ENCODE measurements around the gene FASTKD3.

Gene FASTKD3

GRCh38 chr5:7856855-7857254 lies 12.0 kb downstream of the FASTKD3 start:
- H3K27ac ChIP-seq (ENCODE audit: low read length): no peak overlapping the region
- H3K4me3 ChIP-seq (ENCODE audit: low read length): no peak overlapping the region
- no peaks in the 10 kb centered on the region for H3K4me1 ChIP-seq (ENCODE audit: insufficient read depth, low read length)

GRCh38 chr5:7855611-7856010 lies 13.2 kb downstream of the FASTKD3 start:
- Histone ChIP-seq H3K4me1 (ENCODE audit: insufficient read depth, low read length) (no peaks in the 10 kb centered on the region), H3K27ac (ENCODE audit: low read length) (no peak overlapping the region)

More at GRCh38 chr5:7856855-7857254, 12.0 kb downstream of the FASTKD3 start:
- peaks cover 2% of the 10 kb centered on the region; the same call in 1 of the 2 replicates for H3K27me3 ChIP-seq (ENCODE audit: insufficient read depth, low read length)
- no peak overlapping the region for H3K9ac ChIP-seq (ENCODE audit: low read depth, low read length)
- H3K9me3 ChIP-seq (ENCODE audit: insufficient read depth, low read depth, low read length): no peaks in the 10 kb centered on the region; the same call in 1 of the 2 replicates
- H3K36me3 ChIP-seq (ENCODE audit: insufficient read depth, low read depth, low read length): peaks cover 36% of the 10 kb centered on the region

GRCh38 chr5:7852988-7853387 lies 15.8 kb downstream of the FASTKD3 start:
- no peaks in the 10 kb centered on the region for H3K4me1 ChIP-seq (ENCODE audit: insufficient read depth, low read length)
- no peak overlapping the region for H3K4me3 ChIP-seq (ENCODE audit: low read length)
- no peaks in the 10 kb centered on the region; the same call in 1 of the 2 replicates for H3K9me3 ChIP-seq (ENCODE audit: insufficient read depth, low read depth, low read length)
- no peak overlapping the region for H3K9ac ChIP-seq (ENCODE audit: low read depth, low read length)
- H3K36me3 ChIP-seq (ENCODE audit: insufficient read depth, low read depth, low read length): no peaks in the 10 kb centered on the region
- H3K27ac ChIP-seq (ENCODE audit: low read length): no peak overlapping the region
- H3K27me3 ChIP-seq (ENCODE audit: insufficient read depth, low read length): peaks cover 25% of the 10 kb centered on the region

More at GRCh38 chr5:7855611-7856010, 13.2 kb downstream of the FASTKD3 start:
- Histone ChIP-seq H3K27me3 (ENCODE audit: insufficient read depth, low read length) (peaks cover 9% of the 10 kb centered on the region; the same call in 1 of the 2 replicates), H3K36me3 (ENCODE audit: insufficient read depth, low read depth, low read length) (peaks cover 25% of the 10 kb centered on the region), H3K9ac (ENCODE audit: low read depth, low read length) (no peak overlapping the region), H3K4me3 (ENCODE audit: low read length) (no peak overlapping the region), H3K9me3 (ENCODE audit: insufficient read depth, low read depth, low read length) (no peaks in the 10 kb centered on the region; the same call in 1 of the 2 replicates)

GRCh38 chr5:7852542-7852941 lies 16.3 kb downstream of the FASTKD3 start:
- Histone ChIP-seq H3K4me3 (ENCODE audit: low read length) (no peak overlapping the region), H3K27me3 (ENCODE audit: insufficient read depth, low read length) (peaks cover 30% of the 10 kb centered on the region), H3K36me3 (ENCODE audit: insufficient read depth, low read depth, low read length) (no peaks in the 10 kb centered on the region), H3K9me3 (ENCODE audit: insufficient read depth, low read depth, low read length) (no peaks in the 10 kb centered on the region; the same call in 1 of the 2 replicates), H3K9ac (ENCODE audit: low read depth, low read length) (no peak overlapping the region), H3K27ac (ENCODE audit: low read length) (no peak overlapping the region), H3K4me1 (ENCODE audit: insufficient read depth, low read length) (no peaks in the 10 kb centered on the region)

- no peak overlapping the region for H3K27ac ChIP-seq (ENCODE audit: low read length)
These were observed 17.1 kb downstream of the FASTKD3 start for GRCh38 chr5:7851617-7852289.

GRCh38 chr5:7851240-7851592 lies 17.6 kb downstream of the FASTKD3 start:
- H3K27ac ChIP-seq (ENCODE audit: low read length): no peak overlapping the region
- peak overlapping the region; percentile 60 for H3K4me3 ChIP-seq (ENCODE audit: low read length)
- no peaks in the 10 kb centered on the region for H3K36me3 ChIP-seq (ENCODE audit: insufficient read depth, low read depth, low read length)
- H3K9me3 ChIP-seq (ENCODE audit: insufficient read depth, low read depth, low read length): no peaks in the 10 kb centered on the region; the same call in 1 of the 2 replicates
- no peaks in the 10 kb centered on the region for H3K4me1 ChIP-seq (ENCODE audit: insufficient read depth, low read length)
- H3K9ac ChIP-seq (ENCODE audit: low read depth, low read length): no peak overlapping the region
- H3K27me3 ChIP-seq (ENCODE audit: insufficient read depth, low read length): peaks cover 30% of the 10 kb centered on the region

More at GRCh38 chr5:7851617-7852289, 17.1 kb downstream of the FASTKD3 start:
- Histone ChIP-seq H3K9me3 (ENCODE audit: insufficient read depth, low read depth, low read length) (no peaks in the 10 kb centered on the region; the same call in 1 of the 2 replicates), H3K36me3 (ENCODE audit: insufficient read depth, low read depth, low read length) (no peaks in the 10 kb centered on the region), H3K4me3 (ENCODE audit: low read length) (peak overlapping the region; percentile 60; the same call in 1 of the 2 replicates), H3K9ac (ENCODE audit: low read depth, low read length) (no peak overlapping the region), H3K27me3 (ENCODE audit: insufficient read depth, low read length) (peaks cover 30% of the 10 kb centered on the region), H3K4me1 (ENCODE audit: insufficient read depth, low read length) (no peaks in the 10 kb centered on the region)

GRCh38 chr5:7850395-7851239 lies 18.2 kb downstream of the FASTKD3 start, which contains the start of gene CFAP90:
Gene CFAP90, minus strand, starts transcription at chr5:7851133. Its CDS starts 112 bp downstream, at chr5:7851021.
- H3K4me3 ChIP-seq (ENCODE audit: low read length): peak within 1 kb of the TSS; percentile 74
- peaks cover 30% of the 10 kb centered on the region for H3K27me3 ChIP-seq (ENCODE audit: insufficient read depth, low read length)
- no peak within 1 kb of the TSS for H3K27ac ChIP-seq (ENCODE audit: low read length)
- no peaks in the 10 kb centered on the region for H3K4me1 ChIP-seq (ENCODE audit: insufficient read depth, low read length)
- H3K9ac ChIP-seq (ENCODE audit: low read depth, low read length): peak within 1 kb of the TSS; percentile 36; the same call in 1 of the 2 replicates
- no peaks in the 10 kb centered on the region for H3K36me3 ChIP-seq (ENCODE audit: insufficient read depth, low read depth, low read length)
- no peaks in the 10 kb centered on the region; the same call in 1 of the 2 replicates for H3K9me3 ChIP-seq (ENCODE audit: insufficient read depth, low read depth, low read length)

- H3K4me3 ChIP-seq (ENCODE audit: low read length): peak overlapping the region; percentile 74
- peak overlapping the region; percentile 36; the same call in 1 of the 2 replicates for H3K9ac ChIP-seq (ENCODE audit: low read depth, low read length)
- H3K4me1 ChIP-seq (ENCODE audit: insufficient read depth, low read length): no peaks in the 10 kb centered on the region
- H3K9me3 ChIP-seq (ENCODE audit: insufficient read depth, low read depth, low read length): no peaks in the 10 kb centered on the region; the same call in 1 of the 2 replicates
- no peak overlapping the region for H3K27ac ChIP-seq (ENCODE audit: low read length)
- H3K27me3 ChIP-seq (ENCODE audit: insufficient read depth, low read length): peaks cover 30% of the 10 kb centered on the region
- no peaks in the 10 kb centered on the region for H3K36me3 ChIP-seq (ENCODE audit: insufficient read depth, low read depth, low read length)
These were observed 19.0 kb downstream of the FASTKD3 start for GRCh38 chr5:7849681-7850394.

- Histone ChIP-seq H3K4me3 (ENCODE audit: low read length) (no peak overlapping the region), H3K9ac (ENCODE audit: low read depth, low read length) (no peak overlapping the region), H3K27me3 (ENCODE audit: insufficient read depth, low read length) (peaks cover 30% of the 10 kb centered on the region), H3K27ac (ENCODE audit: low read length) (no peak overlapping the region), H3K4me1 (ENCODE audit: insufficient read depth, low read length) (no peaks in the 10 kb centered on the region), H3K36me3 (ENCODE audit: insufficient read depth, low read depth, low read length) (no peaks in the 10 kb centered on the region), H3K9me3 (ENCODE audit: insufficient read depth, low read depth, low read length) (no peaks in the 10 kb centered on the region)
These were observed 20.5 kb downstream of the FASTKD3 start for GRCh38 chr5:7848296-7848695.

- Histone ChIP-seq H3K4me3 (ENCODE audit: low read length) (no peak overlapping the region), H3K27me3 (ENCODE audit: insufficient read depth, low read length) (peaks cover 23% of the 10 kb centered on the region), H3K9me3 (ENCODE audit: insufficient read depth, low read depth, low read length) (no peaks in the 10 kb centered on the region), H3K27ac (ENCODE audit: low read length) (no peak overlapping the region), H3K36me3 (ENCODE audit: insufficient read depth, low read depth, low read length) (no peaks in the 10 kb centered on the region), H3K4me1 (ENCODE audit: insufficient read depth, low read length) (no peaks in the 10 kb centered on the region), H3K9ac (ENCODE audit: low read depth, low read length) (no peak overlapping the region)
These were observed 22.5 kb downstream of the FASTKD3 start for GRCh38 chr5:7846327-7846726.

GRCh38 chr5:7845557-7845956 lies 23.3 kb downstream of the FASTKD3 start:
- Histone ChIP-seq H3K9me3 (ENCODE audit: insufficient read depth, low read depth, low read length) (no peaks in the 10 kb centered on the region), H3K4me3 (ENCODE audit: low read length) (no peak overlapping the region), H3K27me3 (ENCODE audit: insufficient read depth, low read length) (peaks cover 22% of the 10 kb centered on the region), H3K4me1 (ENCODE audit: insufficient read depth, low read length) (no peaks in the 10 kb centered on the region), H3K36me3 (ENCODE audit: insufficient read depth, low read depth, low read length) (no peaks in the 10 kb centered on the region), H3K9ac (ENCODE audit: low read depth, low read length) (no peak overlapping the region), H3K27ac (ENCODE audit: low read length) (no peak overlapping the region)
